Thyroid gland (tissue), 4 donors: Measurements from ENCODE around the gene ALG10B. TPM values are rescaled to one million over a fixed set of nuclear protein-coding genes. Genes with fewer than 3 reads are reported as not detected.
"Not testable (repeated sequence)": the region's sequence is repeated elsewhere in the genome, so short reads cannot be mapped to it uniquely, and the experiment has no call there.

Experiments used
- DNase-seq, 2 donors: peaks; one replicate each; pipeline ENCODE4 v3.0.0-alpha.2; 2019
- H3K27ac ChIP-seq, 3 donors: fragments of 200-600 bp; sonication (generic); 1 replicate in 2 of 3; 2 replicates in 1 of 3; pipeline ENCODE4 v1.5.1; 2016 to 2019; ENCODE audit warnings: mild to moderate bottlenecking in 1 of 3, moderate library complexity in 1 of 3
- H3K27me3 ChIP-seq: fragments of 200-600 bp; sonication (generic); one replicate; pipeline ENCODE4 v1.5.1; 2019
- H3K36me3 ChIP-seq, 2 donors: fragments of 200-600 bp; sonication (generic); one replicate each; pipeline ENCODE4 v1.5.1; 2016 to 2019
- H3K4me1 ChIP-seq, 2 donors: fragments of 200-600 bp; sonication (generic); one replicate each; pipeline ENCODE4 v1.5.1; 2017 to 2019
- H3K4me3 ChIP-seq, 3 donors: fragments of 200-600 bp; sonication (generic); replicated peaks in 1 of 3; 1 replicate in 2 of 3; 2 replicates in 1 of 3; pipeline ENCODE4 v1.5.1; 2016; ENCODE audit warnings: mild to moderate bottlenecking in 1 of 3
- H3K9me3 ChIP-seq: fragments of 200-600 bp; sonication (generic); one replicate; pipeline ENCODE4 v1.5.1; 2017
- CTCF ChIP-seq, 6 experiments: fragments of 200-600 bp in 3 of 6; fragments of 450-650 bp in 3 of 6; sonication (generic) in 3 of 6; IDR thresholded peaks; one replicate each; pipeline ENCODE4 v1.5.1; 2016 to 2019; ENCODE audit warnings: antibody characterized with exemption in 6 of 6, mild to moderate bottlenecking in 2 of 6, inconsistent platforms in 1 of 6, moderate library complexity in 1 of 6
- POLR2A ChIP-seq, 2 donors: fragments of 450-650 bp; IDR thresholded peaks; one replicate each; pipeline ENCODE4 v1.6.1; 2017; ENCODE audit warnings: antibody characterized with exemption in 2 of 2, mild to moderate bottlenecking in 2 of 2, moderate library complexity in 1 of 2
- WGBS, 2 donors: methylation state at CpG; one replicate each; pipeline ENCODE4 v1.1.5; 2017; 5-methylcytosine and 5-hydroxymethylcytosine counted together
- intact Hi-C: fragments of 100-400 bp; cut with DNase I; formaldehyde crosslinking; loops from one replicate; pipeline ENCODE4 v1.15.1; 2023
- total RNA-seq, 4 donors: library from RNA; depleted of rRNA; stranded (reverse); fragments of >200 nt; gene quantifications; one replicate each; pipeline ENCODE4 v1.2.3, GENCODE V29; 2016

The ALG10B gene
- total RNA-seq, 4 donors from 2014 or later, result 5.7 to 18.8 (median 9.1) TPM

GRCh38 chr12:38350342-38351174, 34.0 kb downstream of the ALG10B start:
- no peak overlapping the region for H3K27ac ChIP-seq
- H3K9me3 ChIP-seq, result no peaks in the 10 kb centered on the region
- no peaks in the 10 kb centered on the region for H3K4me1 ChIP-seq
- no peak for DNase-seq
- TF ChIP-seq CTCF (IDR thresholded peaks at IDR 0.05), result no peak
- TF ChIP-seq POLR2A (IDR thresholded peaks at IDR 0.05), result no peak
- no peak overlapping the region for H3K4me3 ChIP-seq
- intact Hi-C loops, result no loop called here
- no peaks in the 10 kb centered on the region for H3K27me3 ChIP-seq
- H3K36me3 ChIP-seq, result no peaks in the 10 kb centered on the region
- WGBS, 2 donors, result 72 to 75% methylated on average over 4 of the region's 4 CpGs

GRCh38 chr12:38351175-38351508, 34.6 kb downstream of the ALG10B start:
- intact Hi-C loops, H3K27ac ChIP-seq, H3K9me3 ChIP-seq, DNase-seq, H3K4me1 ChIP-seq, H3K27me3 ChIP-seq, H3K36me3 ChIP-seq, H3K4me3 ChIP-seq: not testable (repeated sequence)
- WGBS, 2 donors, result 57 to 73% methylated on average over 1 of the region's 1 CpG

- Histone ChIP-seq H3K36me3 (no peaks in the 10 kb centered on the region), H3K27ac (no peak overlapping the region), H3K27me3 (no peaks in the 10 kb centered on the region), H3K4me3 (no peak overlapping the region), H3K4me1 (no peaks in the 10 kb centered on the region), H3K9me3 (no peaks in the 10 kb centered on the region)
- DNase-seq, result no peak
- 72 to 75% methylated on average over 4 of the region's 4 CpGs for WGBS, 2 donors
- intact Hi-C loops, result no loop called here
- TF ChIP-seq POLR2A (IDR thresholded peaks at IDR 0.05), result no peak
- no peak for TF ChIP-seq CTCF (IDR thresholded peaks at IDR 0.05)
These were observed 50.9 kb downstream of the ALG10B start for GRCh38 chr12:38367506-38367905.

DNA sequence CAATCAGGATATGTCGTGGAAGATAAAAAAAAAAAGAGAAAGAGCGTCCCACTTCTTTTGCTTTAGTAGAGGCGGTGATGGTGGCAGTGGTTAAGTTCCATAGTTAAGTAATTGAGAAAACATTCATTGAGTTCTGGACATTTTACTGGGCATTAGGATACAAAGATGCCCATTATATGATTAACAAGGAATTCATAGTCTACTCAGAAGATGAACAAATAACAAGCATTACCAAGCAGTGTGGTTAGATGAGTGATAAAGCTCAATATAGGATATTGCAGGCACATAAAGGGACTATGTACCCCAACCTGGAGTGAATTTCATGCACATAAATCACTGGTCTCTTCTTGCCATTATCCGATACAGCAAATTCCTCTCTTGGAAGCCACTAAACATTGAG, 53.7 kb downstream of the ALG10B start:
- WGBS, 2 donors, result 81 to 88% methylated on average over 4 of the region's 4 CpGs
- H3K4me3 ChIP-seq, result no peak overlapping the region
- DNase-seq, result no peak
- no peaks in the 10 kb centered on the region for H3K9me3 ChIP-seq
- no peaks in the 10 kb centered on the region for H3K4me1 ChIP-seq
- H3K27me3 ChIP-seq, result no peaks in the 10 kb centered on the region
- intact Hi-C loops, result no loop called here
- H3K36me3 ChIP-seq, result no peaks in the 10 kb centered on the region
- TF ChIP-seq POLR2A (IDR thresholded peaks at IDR 0.05), result no peak
- TF ChIP-seq CTCF (IDR thresholded peaks at IDR 0.05), result no peak
- H3K27ac ChIP-seq, result no peak overlapping the region

DNA sequence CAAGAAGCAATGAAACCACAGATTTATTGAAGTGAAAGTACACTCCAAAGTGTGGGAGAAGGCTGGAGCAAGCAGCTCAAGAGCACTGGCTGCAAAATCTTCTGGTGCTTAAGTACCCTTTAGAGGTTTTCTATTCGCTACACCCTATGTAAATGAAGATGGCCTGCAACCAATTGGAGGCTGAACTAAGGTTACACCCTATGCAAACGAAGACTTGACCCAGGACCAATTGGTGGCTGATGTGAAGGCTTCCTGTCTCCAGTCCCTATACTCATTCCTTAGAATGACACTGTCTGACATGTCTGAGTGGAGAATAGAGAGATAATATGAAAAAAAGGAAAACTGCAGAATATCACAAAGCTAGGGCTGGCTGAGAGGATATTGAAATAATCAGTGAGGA, 57.2 kb downstream of the ALG10B start:
- Histone ChIP-seq H3K9me3 (no peaks in the 10 kb centered on the region), H3K27ac (no peak overlapping the region)
- TF ChIP-seq CTCF (IDR thresholded peaks at IDR 0.05) (no peak), POLR2A (IDR thresholded peaks at IDR 0.05) (no peak)

More for the DNA sequence above, 57.2 kb downstream of the ALG10B start:
- Histone ChIP-seq H3K4me3 (no peak overlapping the region), H3K27me3 (no peaks in the 10 kb centered on the region), H3K4me1 (no peaks in the 10 kb centered on the region), H3K36me3 (no peaks in the 10 kb centered on the region)
- intact Hi-C loops, result no loop called here
- 48 to 63% methylated on average over 2 of the region's 2 CpGs for WGBS, 2 donors
- no peak for DNase-seq
